GM23248 (cell line): ENCODE data around the gene PPIP5K1. TPM values are rescaled to one million over a fixed set of nuclear protein-coding genes. Genes with fewer than 3 reads are reported as not detected.

Experiments used
- DNase-seq: peaks from one replicate; pipeline ENCODE4 v3.0.0-alpha.2; 2015
- H2AFZ ChIP-seq: fragments of 200-600 bp; sonication (generic); 2 replicates; pipeline ENCODE4 v1.6.1; 2016; ENCODE audit warnings: antibody characterized with exemption
- H3F3A ChIP-seq: fragments of 200-600 bp; sonication (generic); 2 replicates; pipeline ENCODE4 v1.6.1; 2016; ENCODE audit warnings: mild to moderate bottlenecking, antibody characterized with exemption, mixed run types; ENCODE audit not compliant: insufficient read depth
- H3K27ac ChIP-seq: fragments of 200-600 bp; sonication (generic); 2 replicates; pipeline ENCODE4 v1.5.1; 2016; ENCODE audit warnings: mild to moderate bottlenecking
- H3K27me3 ChIP-seq: fragments of 200-600 bp; sonication (generic); replicated peaks from 2 replicates; pipeline ENCODE4 v1.6.1; 2016; ENCODE audit warnings: mild to moderate bottlenecking; ENCODE audit not compliant: insufficient read depth
- H3K36me3 ChIP-seq: fragments of 200-600 bp; sonication (generic); 2 replicates; pipeline ENCODE4 v1.6.1; 2016; ENCODE audit warnings: low read depth, mild to moderate bottlenecking
- H3K4me1 ChIP-seq: fragments of 200-600 bp; sonication (generic); 2 replicates; pipeline ENCODE4 v1.6.1; 2016; ENCODE audit warnings: mild to moderate bottlenecking; ENCODE audit not compliant: insufficient read depth
- H3K4me2 ChIP-seq: fragments of 200-600 bp; sonication (generic); one replicate; pipeline ENCODE4 v1.6.1; 2016; ENCODE audit warnings: mild to moderate bottlenecking; ENCODE audit not compliant: unreplicated experiment
- H3K4me3 ChIP-seq: fragments of 200-600 bp; sonication (generic); 2 replicates; pipeline ENCODE4 v1.5.1; 2016; ENCODE audit warnings: mild to moderate bottlenecking
- H3K79me2 ChIP-seq: fragments of 200-600 bp; sonication (generic); 2 replicates; pipeline ENCODE4 v1.6.1; 2016; ENCODE audit warnings: mild to moderate bottlenecking; ENCODE audit not compliant: insufficient read depth
- H3K9ac ChIP-seq: fragments of 200-600 bp; sonication (generic); 2 replicates; pipeline ENCODE4 v1.6.1; 2016; ENCODE audit warnings: mild to moderate bottlenecking
- H3K9me2 ChIP-seq: fragments of 200-600 bp; sonication (generic); 2 replicates; pipeline ENCODE4 v1.6.1; 2016; ENCODE audit warnings: mixed run types, mild to moderate bottlenecking, moderate library complexity; ENCODE audit not compliant: insufficient read depth
- H3K9me3 ChIP-seq: fragments of 200-600 bp; sonication (generic); one replicate; pipeline ENCODE4 v1.6.1; 2017; ENCODE audit warnings: low read depth
- H4K20me1 ChIP-seq: fragments of 200-600 bp; sonication (generic); 2 replicates; pipeline ENCODE4 v1.6.0; 2016; ENCODE audit not compliant: insufficient read depth
- EZH2 ChIP-seq: fragments of 200-600 bp; sonication (generic); IDR thresholded peaks from 2 replicates; pipeline ENCODE4 v1.6.1; 2018; ENCODE audit warnings: antibody characterized with exemption, mild to moderate bottlenecking; ENCODE audit not compliant: insufficient read depth, poor library complexity, severe bottlenecking
- EZH2phosphoT487 ChIP-seq: fragments of 200-600 bp; sonication (generic); IDR thresholded peaks from 2 replicates; pipeline ENCODE4 v1.6.1; 2018; ENCODE audit warnings: antibody characterized with exemption, moderate library complexity, mild to moderate bottlenecking, low read depth; ENCODE audit not compliant: insufficient read depth
- WGBS, 2 experiments: methylation state at CpG; one replicate each; pipeline ENCODE4 v1.1.6; 2015 to 2017; ENCODE audit warnings: low lambda C conversion rate in 2 of 2, low coverage in 1 of 2; ENCODE audit errors: missing lambda C conversion rate in 2 of 2; 5-methylcytosine and 5-hydroxymethylcytosine counted together
- in situ Hi-C: fragments of 300-500 bp; cut with MboI; formaldehyde crosslinking; loops from 2 replicates; pipeline ENCODE4 v1.15.0; 2020
- polyA plus RNA-seq: library from polyadenylated mRNA; unstranded; fragments of >200 nt; fragmentation: Nextera tagmentation; extraction: Ambion mirVana; gene quantifications from 2 replicates; pipeline ENCODE4 v1.2.1, GENCODE V29; 2016
- total RNA-seq: library from RNA; depleted of rRNA; stranded (reverse); fragments of >200 nt; shearing (Covaris generic); gene quantifications from 2 replicates; pipeline ENCODE4 v1.2.3, GENCODE V29; 2014

The PPIP5K1 gene
- total and polyA plus RNA-seq, 2 experiments from 2014 or later = 7.0 to 13.1 TPM

DNA sequence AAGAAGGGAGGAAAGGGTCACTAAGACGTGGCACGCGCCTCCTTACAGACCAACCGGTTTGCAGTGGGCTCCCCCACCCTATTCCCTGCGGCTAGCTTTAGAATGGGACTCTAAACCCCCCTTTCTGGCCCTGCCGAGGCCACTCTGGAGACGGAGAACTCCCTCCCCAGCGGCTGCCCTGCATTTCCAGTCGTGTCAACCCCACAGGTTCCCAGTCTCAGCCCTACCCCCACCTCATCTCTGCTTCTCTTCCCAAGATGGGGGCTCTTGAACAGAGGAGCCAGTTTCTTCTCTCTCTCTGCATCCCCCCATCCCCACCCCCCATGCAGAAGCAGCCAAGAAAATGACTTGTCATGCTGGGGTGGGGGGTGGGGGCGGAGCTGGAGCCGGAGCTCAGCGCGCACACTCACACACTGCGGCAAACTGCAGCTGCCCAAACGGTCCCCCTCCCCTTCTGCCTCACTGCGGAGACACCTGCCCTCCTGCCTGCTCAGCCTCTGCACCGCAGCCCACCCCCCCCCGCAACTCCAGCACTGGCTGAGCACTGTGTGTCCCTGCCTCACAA is 71.7 kb downstream of the PPIP5K1 start:
- H3K4me3 ChIP-seq = peak overlapping the region; percentile 100
- H3K27ac ChIP-seq = peak overlapping the region; percentile 74
- H3K9me3 ChIP-seq = no peaks in the 10 kb centered on the region
- peak overlapping the region; percentile 99 for H3K4me2 ChIP-seq
- peak; percentile 54 for DNase-seq
- H3F3A ChIP-seq = peaks cover 38% of the 10 kb centered on the region
- no peaks in the 10 kb centered on the region for H3K27me3 ChIP-seq
- 0 to 2% methylated on average over 13 to 18 of the region's 18 CpGs for WGBS, 2 experiments
- H3K4me1 ChIP-seq = peaks cover 42% of the 10 kb centered on the region
- peaks cover 23% of the 10 kb centered on the region for H3K36me3 ChIP-seq
- H4K20me1 ChIP-seq = peaks cover 4% of the 10 kb centered on the region; the same call in 1 of the 2 replicates
- no peaks in the 10 kb centered on the region for H3K9me2 ChIP-seq
- peaks cover 30% of the 10 kb centered on the region for H3K79me2 ChIP-seq
- peak overlapping the region; percentile 57 for H2AFZ ChIP-seq
- TF ChIP-seq EZH2 (no peak), EZH2phosphoT487 (no peak)
- in situ Hi-C loops = no loop called here
- H3K9ac ChIP-seq = peak overlapping the region; percentile 89

GRCh38 chr15:43517354-43518196 is 72.4 kb downstream of the PPIP5K1 start, which contains the start of gene MAP1A:
Gene MAP1A, plus strand, starts transcription at chr15:43517608. Its CDS starts 3,866 bp downstream, at chr15:43521474.
- Histone ChIP-seq H3K36me3 (peaks cover 19% of the 10 kb centered on the region), H3K9me2 (no peaks in the 10 kb centered on the region), H3K27me3 (no peaks in the 10 kb centered on the region), H3F3A (peaks cover 42% of the 10 kb centered on the region), H3K4me1 (peaks cover 48% of the 10 kb centered on the region), H3K27ac (peak within 1 kb of the TSS; percentile 83), H3K9ac (peak within 1 kb of the TSS; percentile 89), H2AFZ (peak within 1 kb of the TSS; percentile 92), H3K4me2 (peak within 1 kb of the TSS; percentile 99), H3K9me3 (no peaks in the 10 kb centered on the region), H4K20me1 (peaks cover 4% of the 10 kb centered on the region; the same call in 1 of the 2 replicates), H3K79me2 (peaks cover 29% of the 10 kb centered on the region), H3K4me3 (peak within 1 kb of the TSS; percentile 100)
- peak; percentile 85 for DNase-seq
- in situ Hi-C loops = no loop called here
- TF ChIP-seq EZH2phosphoT487 (no peak), EZH2 (no peak)
- WGBS, 2 experiments = 1 to 7% methylated on average over 5 to 15 of the region's 15 CpGs

GRCh38 chr15:43516801-43517353 is 73.1 kb downstream of the PPIP5K1 start:
- Histone ChIP-seq H3K9ac (peak overlapping the region; percentile 89), H3K79me2 (peaks cover 29% of the 10 kb centered on the region), H3K4me2 (peak overlapping the region; percentile 98), H3K4me1 (peaks cover 48% of the 10 kb centered on the region), H2AFZ (peak overlapping the region; percentile 92), H3K9me2 (no peaks in the 10 kb centered on the region), H4K20me1 (no peaks in the 10 kb centered on the region), H3K36me3 (peaks cover 12% of the 10 kb centered on the region), H3K4me3 (peak overlapping the region; percentile 100), H3K9me3 (no peaks in the 10 kb centered on the region), H3K27ac (peak overlapping the region; percentile 83), H3K27me3 (no peaks in the 10 kb centered on the region), H3F3A (peaks cover 42% of the 10 kb centered on the region)
- in situ Hi-C loops = no loop called here
- TF ChIP-seq EZH2 (no peak), EZH2phosphoT487 (no peak)
- peak; percentile 72 for DNase-seq
- 5 to 6% methylated on average over 4 of the region's 4 CpGs for WGBS, 2 experiments

- H3K27ac ChIP-seq = peak overlapping the region; percentile 83
- H2AFZ ChIP-seq = peak overlapping the region; percentile 92
- no peaks in the 10 kb centered on the region for H4K20me1 ChIP-seq
- no peaks in the 10 kb centered on the region for H3K9me3 ChIP-seq
- in situ Hi-C loops = no loop called here
- TF ChIP-seq EZH2phosphoT487 (no peak), EZH2 (no peak)
- H3K4me2 ChIP-seq = peak overlapping the region; percentile 98
- no peaks in the 10 kb centered on the region for H3K27me3 ChIP-seq
- peak overlapping the region; percentile 89 for H3K9ac ChIP-seq
- peak overlapping the region; percentile 100 for H3K4me3 ChIP-seq
- peaks cover 42% of the 10 kb centered on the region for H3F3A ChIP-seq
- no peaks in the 10 kb centered on the region for H3K9me2 ChIP-seq
- WGBS, 2 experiments = 0% methylated on average over 5 of the region's 5 CpGs
- peak; percentile 83 for DNase-seq
- H3K4me1 ChIP-seq = peaks cover 48% of the 10 kb centered on the region
- peaks cover 29% of the 10 kb centered on the region for H3K79me2 ChIP-seq
- H3K36me3 ChIP-seq = peaks cover 5% of the 10 kb centered on the region
Observed at GRCh38 chr15:43516185-43516584, 73.8 kb downstream of the PPIP5K1 start.
